UCSD-AML1 (cell line): ENCODE measurements around the gene CXCR6.
"Not testable (repeated sequence)": the region's sequence is repeated elsewhere in the genome, so short reads cannot be mapped to it uniquely, and the experiment has no call there.

Experiments
- DNase-seq: peaks from one replicate; lab custom pipeline; 2025; ENCODE audit not compliant: unreplicated experiment; lab: John Stamatoyannopoulos, UW

CXCR6 gene

GRCh38 chr3:45986303-45986982, 43.2 kb downstream of the CXCR6 start:
- peak; percentile 46 for DNase-seq

- DNase-seq: no peak
These were observed 44.4 kb downstream of the CXCR6 start for GRCh38 chr3:45987368-45988291.

- no peak for DNase-seq
These were observed 45.1 kb downstream of the CXCR6 start for GRCh38 chr3:45988362-45988761.

- DNase-seq: no peak
These were observed 45.5 kb downstream of the CXCR6 start for GRCh38 chr3:45988804-45989203.

GRCh38 chr3:45990181-45990580, 46.9 kb downstream of the CXCR6 start:
- no peak for DNase-seq

GRCh38 chr3:45991341-45991740, 48.1 kb downstream of the CXCR6 start:
- DNase-seq: peak; percentile 41

- DNase-seq: no peak
These were observed 49.0 kb downstream of the CXCR6 start for GRCh38 chr3:45992133-45992729.

- DNase-seq: peak; percentile 59
These were observed 49.6 kb downstream of the CXCR6 start for GRCh38 chr3:45992821-45993221.

GRCh38 chr3:45993421-45994027, 50.3 kb downstream of the CXCR6 start:
- no peak for DNase-seq

GRCh38 chr3:45994419-45995235, 51.4 kb downstream of the CXCR6 start:
- peak; percentile 33 for DNase-seq

GRCh38 chr3:45995236-45996192, 52.2 kb downstream of the CXCR6 start, which contains the start of gene FYCO1:
FYCO1 (minus strand) TSS chr3:45995824; CDS start chr3:45984910, 10,914 bp downstream.
- DNase-seq: peak; percentile 90

GRCh38 chr3:45997499-45997898, 54.2 kb downstream of the CXCR6 start:
- DNase-seq: not testable (repeated sequence)

GRCh38 chr3:45997942-45998341, 54.7 kb downstream of the CXCR6 start:
- DNase-seq: no peak
